K562 (cell line): ENCODE results near the gene RAD50.

ENCODE experiments used
- ADNP ChIP-seq: fragments of 200-800 bp; sonication (Bioruptor generic); IDR thresholded peaks from 2 replicates; pipeline ENCODE4 v1.6.1; 2016; ENCODE audit warnings: missing genetic modification characterization, missing compliant biosample characterization
- HOMEZ ChIP-seq: fragments of 250-450 bp; sonication (Bioruptor Pico); IDR thresholded peaks from 2 replicates; pipeline ENCODE4 v1.4.0; 2020; ENCODE audit warnings: mild to moderate bottlenecking, moderate library complexity
- MXI1 ChIP-seq: IDR thresholded peaks from 2 replicates; pipeline ENCODE4 v1.6.1; 2011; ENCODE audit warnings: low read depth, mild to moderate bottlenecking, improper control_type of control experiment, low read length
- YY1 ChIP-seq, 3 experiments: IDR thresholded peaks; 2 replicates each; pipeline ENCODE4 v1.6.1; 2011; ENCODE audit warnings: low read length in 2 of 3, mild to moderate bottlenecking in 2 of 3, moderate library complexity in 2 of 3, borderline replicate concordance in 1 of 3, control low read depth in 1 of 3, low read depth in 1 of 3; ENCODE audit not compliant: insufficient read depth in 3 of 3, insufficient replicate concordance in 2 of 3, control insufficient read depth in 1 of 3, insufficient read length in 1 of 3; ENCODE audit errors: extremely low read depth in 1 of 3
- ZNF274 ChIP-seq: IDR thresholded peaks from 2 replicates; pipeline ENCODE4 v1.6.1; 2011; ENCODE audit warnings: low read depth, mild to moderate bottlenecking, low read length, moderate library complexity, borderline replicate concordance
- TF ChIP-seq, protein P1 (sequence below), 2 experiments: IDR thresholded peaks in 1 of 2; conservative IDR thresholded peaks in 1 of 2; 2 replicates each; pipeline ENCODE4 v1.6.1; 2016; ENCODE audit warnings: low read depth in 2 of 2, mild to moderate bottlenecking in 1 of 2, missing compliant biosample characterization in 1 of 2, missing genetic modification characterization in 1 of 2, moderate library complexity in 1 of 2
- TF ChIP-seq, protein P2 (sequence below): sonication (generic); formaldehyde crosslinking; IDR thresholded peaks from 2 replicates; pipeline ENCODE4 v1.8.0; 2023; ENCODE audit warnings: missing genetic modification reagents, mild to moderate bottlenecking, borderline replicate concordance

DNA sequence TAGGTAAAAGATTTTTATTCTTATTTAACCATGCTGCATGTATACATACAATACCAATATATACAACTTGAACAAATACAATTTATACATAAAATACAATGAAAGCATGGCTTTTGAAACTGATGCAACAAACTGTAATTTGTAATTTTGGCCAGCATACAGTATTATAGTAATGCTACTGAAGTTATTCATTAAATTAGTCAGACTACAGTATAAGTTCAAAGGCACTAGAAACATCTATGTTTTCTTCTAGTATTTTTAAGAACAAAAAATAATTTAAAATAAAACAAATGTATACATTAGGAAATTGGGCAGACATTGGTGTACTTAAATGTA, 135.8 kb downstream of the RAD50 start:
- no peak for TF ChIP-seq MXI1
- TF ChIP-seq HOMEZ = no peak
- no peak for TF ChIP-seq ZNF274
- no peak for TF ChIP-seq ADNP (tag)
- TF ChIP-seq, protein P1, sequence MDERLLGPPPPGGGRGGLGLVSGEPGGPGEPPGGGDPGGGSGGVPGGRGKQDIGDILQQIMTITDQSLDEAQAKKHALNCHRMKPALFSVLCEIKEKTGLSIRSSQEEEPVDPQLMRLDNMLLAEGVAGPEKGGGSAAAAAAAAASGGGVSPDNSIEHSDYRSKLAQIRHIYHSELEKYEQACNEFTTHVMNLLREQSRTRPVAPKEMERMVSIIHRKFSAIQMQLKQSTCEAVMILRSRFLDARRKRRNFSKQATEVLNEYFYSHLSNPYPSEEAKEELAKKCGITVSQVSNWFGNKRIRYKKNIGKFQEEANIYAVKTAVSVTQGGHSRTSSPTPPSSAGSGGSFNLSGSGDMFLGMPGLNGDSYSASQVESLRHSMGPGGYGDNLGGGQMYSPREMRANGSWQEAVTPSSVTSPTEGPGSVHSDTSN (CRISPR knock-in tag; IDR thresholded peaks at IDR 0.05; ENCODE audit: low read depth) = no peak
- TF ChIP-seq, protein P1 (tag; conservative IDR thresholded peaks at IDR 0.05; ENCODE audit: low read depth) = no peak
- TF ChIP-seq, protein P2, sequence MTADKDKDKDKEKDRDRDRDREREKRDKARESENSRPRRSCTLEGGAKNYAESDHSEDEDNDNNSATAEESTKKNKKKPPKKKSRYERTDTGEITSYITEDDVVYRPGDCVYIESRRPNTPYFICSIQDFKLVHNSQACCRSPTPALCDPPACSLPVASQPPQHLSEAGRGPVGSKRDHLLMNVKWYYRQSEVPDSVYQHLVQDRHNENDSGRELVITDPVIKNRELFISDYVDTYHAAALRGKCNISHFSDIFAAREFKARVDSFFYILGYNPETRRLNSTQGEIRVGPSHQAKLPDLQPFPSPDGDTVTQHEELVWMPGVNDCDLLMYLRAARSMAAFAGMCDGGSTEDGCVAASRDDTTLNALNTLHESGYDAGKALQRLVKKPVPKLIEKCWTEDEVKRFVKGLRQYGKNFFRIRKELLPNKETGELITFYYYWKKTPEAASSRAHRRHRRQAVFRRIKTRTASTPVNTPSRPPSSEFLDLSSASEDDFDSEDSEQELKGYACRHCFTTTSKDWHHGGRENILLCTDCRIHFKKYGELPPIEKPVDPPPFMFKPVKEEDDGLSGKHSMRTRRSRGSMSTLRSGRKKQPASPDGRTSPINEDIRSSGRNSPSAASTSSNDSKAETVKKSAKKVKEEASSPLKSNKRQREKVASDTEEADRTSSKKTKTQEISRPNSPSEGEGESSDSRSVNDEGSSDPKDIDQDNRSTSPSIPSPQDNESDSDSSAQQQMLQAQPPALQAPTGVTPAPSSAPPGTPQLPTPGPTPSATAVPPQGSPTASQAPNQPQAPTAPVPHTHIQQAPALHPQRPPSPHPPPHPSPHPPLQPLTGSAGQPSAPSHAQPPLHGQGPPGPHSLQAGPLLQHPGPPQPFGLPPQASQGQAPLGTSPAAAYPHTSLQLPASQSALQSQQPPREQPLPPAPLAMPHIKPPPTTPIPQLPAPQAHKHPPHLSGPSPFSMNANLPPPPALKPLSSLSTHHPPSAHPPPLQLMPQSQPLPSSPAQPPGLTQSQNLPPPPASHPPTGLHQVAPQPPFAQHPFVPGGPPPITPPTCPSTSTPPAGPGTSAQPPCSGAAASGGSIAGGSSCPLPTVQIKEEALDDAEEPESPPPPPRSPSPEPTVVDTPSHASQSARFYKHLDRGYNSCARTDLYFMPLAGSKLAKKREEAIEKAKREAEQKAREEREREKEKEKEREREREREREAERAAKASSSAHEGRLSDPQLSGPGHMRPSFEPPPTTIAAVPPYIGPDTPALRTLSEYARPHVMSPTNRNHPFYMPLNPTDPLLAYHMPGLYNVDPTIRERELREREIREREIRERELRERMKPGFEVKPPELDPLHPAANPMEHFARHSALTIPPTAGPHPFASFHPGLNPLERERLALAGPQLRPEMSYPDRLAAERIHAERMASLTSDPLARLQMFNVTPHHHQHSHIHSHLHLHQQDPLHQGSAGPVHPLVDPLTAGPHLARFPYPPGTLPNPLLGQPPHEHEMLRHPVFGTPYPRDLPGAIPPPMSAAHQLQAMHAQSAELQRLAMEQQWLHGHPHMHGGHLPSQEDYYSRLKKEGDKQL (CRISPR knock-in tag) = no peak
- TF ChIP-seq YY1 (IDR thresholded peaks at IDR 0.05; ENCODE audit: borderline replicate concordance in 1 of 3, control insufficient read depth in 1 of 3, extremely low read depth in 1 of 3, insufficient read depth in 3 of 3, insufficient read length in 1 of 3, insufficient replicate concordance in 2 of 3, low read depth in 1 of 3, low read length in 2 of 3) = no peak
